Measurements from ENCODE around the gene NFIB. TPM values are rescaled to one million over a fixed set of nuclear protein-coding genes. Genes with fewer than 3 reads are reported as not detected.

Gene NFIB
- polyA plus RNA-seq, 3 donors = not detected

GRCh38 chr9:14296495-14297113 is 17.3 kb downstream of the NFIB start:
- Mint-ChIP-seq H3K4me1 (no peaks in the 10 kb centered on the region), H3K27ac (no peak overlapping the region), H3K36me3 (no peaks in the 10 kb centered on the region), H3K9me3 (peaks cover 0 to 5% (median 0%) of the 10 kb centered on the region in 7 donors), H3K4me3 (no peak overlapping the region), H3K27me3 (ENCODE audit: low read depth in 3 of 3) (peaks cover 0 to 9% (median 4%) of the 10 kb centered on the region in 3 donors)
- no peak for DNase-seq
- H3K4me1 ChIP-seq (ENCODE audit: control insufficient read depth in 1 of 2, insufficient read depth in 2 of 2, low read length in 2 of 2) = no peaks in the 10 kb centered on the region
- H4K20me1 ChIP-seq (ENCODE audit: insufficient read depth, low read length) = no peaks in the 10 kb centered on the region
- peaks cover 0 to 4% of the 10 kb centered on the region in 2 donors for H3K27me3 ChIP-seq (ENCODE audit: control insufficient read depth in 2 of 2, insufficient read depth in 2 of 2, low read length in 2 of 2)
- TF ChIP-seq CTCF (IDR thresholded peaks at IDR 0.05) = no peak
- no peaks in the 10 kb centered on the region for H3K9me3 ChIP-seq (replicated peaks in 1 of 2; ENCODE audit: control insufficient read depth in 1 of 2, insufficient read depth in 1 of 2, low read length in 2 of 2)
- H3K79me2 ChIP-seq (ENCODE audit: insufficient read depth, low read length) = no peaks in the 10 kb centered on the region
- H3K4me3 ChIP-seq (replicated peaks in 1 of 3; ENCODE audit: low read depth in 2 of 3, low read length in 3 of 3) = no peak overlapping the region
- H3K27ac ChIP-seq (ENCODE audit: low read depth in 1 of 2, low read length in 2 of 2) = no peak overlapping the region
- H2AFZ ChIP-seq (ENCODE audit: insufficient read depth, low read depth, low read length, poor library complexity, severe bottlenecking) = no peak overlapping the region
- intact Hi-C loops (cut with micrococcal nuclease) = no loop called here
- no peak overlapping the region for H3K4me2 ChIP-seq (replicated peaks; ENCODE audit: extremely low read depth, low read length, poor library complexity, severe bottlenecking)
- no peaks in the 10 kb centered on the region for H3K36me3 ChIP-seq (replicated peaks in 1 of 2; ENCODE audit: control insufficient read depth in 1 of 2, insufficient read depth in 2 of 2, low read length in 2 of 2)
- 94% methylated on average over 6 of the region's 7 CpGs for WGBS (ENCODE audit: insufficient coverage)
- H3K9ac ChIP-seq (ENCODE audit: insufficient read depth, low read length, poor library complexity, severe bottlenecking) = no peak overlapping the region

- no peaks in the 10 kb centered on the region for H3K4me1 ChIP-seq (ENCODE audit: control insufficient read depth in 1 of 2, insufficient read depth in 2 of 2, low read length in 2 of 2)
- no peak for TF ChIP-seq CTCF (IDR thresholded peaks at IDR 0.05)
- Mint-ChIP-seq H3K4me3 (no peak overlapping the region), H3K27me3 (ENCODE audit: low read depth in 3 of 3) (peaks cover 0 to 7% (median 6%) of the 10 kb centered on the region in 3 donors), H3K36me3 (no peaks in the 10 kb centered on the region), H3K27ac (no peak overlapping the region), H3K9me3 (peaks cover 0 to 5% (median 0%) of the 10 kb centered on the region in 7 donors), H3K4me1 (no peaks in the 10 kb centered on the region)
- no peak overlapping the region for H2AFZ ChIP-seq (ENCODE audit: insufficient read depth, low read depth, low read length, poor library complexity, severe bottlenecking)
- no peaks in the 10 kb centered on the region for H3K36me3 ChIP-seq (replicated peaks in 1 of 2; ENCODE audit: control insufficient read depth in 1 of 2, insufficient read depth in 2 of 2, low read length in 2 of 2)
- no peaks in the 10 kb centered on the region for H3K79me2 ChIP-seq (ENCODE audit: insufficient read depth, low read length)
- H3K4me3 ChIP-seq (replicated peaks in 1 of 3; ENCODE audit: low read depth in 2 of 3, low read length in 3 of 3) = no peak overlapping the region
- no peaks in the 10 kb centered on the region for H3K9me3 ChIP-seq (replicated peaks in 1 of 2; ENCODE audit: control insufficient read depth in 1 of 2, insufficient read depth in 1 of 2, low read length in 2 of 2)
- H3K27ac ChIP-seq (ENCODE audit: low read depth in 1 of 2, low read length in 2 of 2) = no peak overlapping the region
- no peak for DNase-seq
- intact Hi-C loops (cut with micrococcal nuclease) = no loop called here
- H4K20me1 ChIP-seq (ENCODE audit: insufficient read depth, low read length) = no peaks in the 10 kb centered on the region
- WGBS (ENCODE audit: insufficient coverage) = no CpG with 5 or more reads among the region's 8 CpGs
- no peak overlapping the region for H3K4me2 ChIP-seq (replicated peaks; ENCODE audit: extremely low read depth, low read length, poor library complexity, severe bottlenecking)
- no peak overlapping the region for H3K9ac ChIP-seq (ENCODE audit: insufficient read depth, low read length, poor library complexity, severe bottlenecking)
- peaks cover 0 to 2% of the 10 kb centered on the region in 2 donors for H3K27me3 ChIP-seq (ENCODE audit: control insufficient read depth in 2 of 2, insufficient read depth in 2 of 2, low read length in 2 of 2)
Observed at GRCh38 chr9:14294659-14295058, 19.3 kb downstream of the NFIB start.

Measured in CD14-positive monocyte (primary cell).